ENCODE results near the gene RGS17.

GRCh38 chr6:153131037-153131981, at the start of gene RGS17:
- TF ChIP-seq CTCF (IDR thresholded peaks at IDR 0.05) (no peak), POLR2A (IDR thresholded peaks at IDR 0.05) (no peak), POLR2AphosphoS5 (IDR thresholded peaks at IDR 0.05) (no peak)

Measured in breast epithelium (tissue), 3 donors.